ENCODE data around the gene MTMR3. TPM values are rescaled to one million over a fixed set of nuclear protein-coding genes. Genes with fewer than 3 reads are reported as not detected.

MTMR3 gene
- total RNA-seq, 1 experiment from 2014 or later: 26.8 TPM

- no peak for DNase-seq (ENCODE audit: low read depth, low spot score)
- in situ Hi-C loops (cut with HindIII; ENCODE audit: low pct_unique_long_range_greater_than_20kb, low sequenced_read_pairs) (no loop called here), intact Hi-C loops (cut with micrococcal nuclease; ENCODE audit: unreplicated experiment) (no loop called here)
- ChIA-PET CTCF (no interaction called here), POLR2A (interaction anchor here (0.7 kb wide), 1 partner anchor 408 kb away, joined by 3 read pairs; no protein-coding TSS in a partner anchor)
- peak overlapping the region; percentile 34; the same call in 1 of the 2 replicates for H3K27ac ChIP-seq (ENCODE audit: low read length)
- peaks cover 34% of the 10 kb centered on the region; the same call in 1 of the 2 replicates for H3K4me1 ChIP-seq (ENCODE audit: control insufficient read depth, insufficient read depth, low read length)
- H3K4me3 ChIP-seq (ENCODE audit: low read depth in 2 of 2, low read length in 2 of 2): no peak overlapping the region
- no TSS peak for BruUV-seq (replicated peaks)
- no peak for TF ChIP-seq SIN3A (IDR thresholded peaks at IDR 0.05; ENCODE audit: borderline replicate concordance, insufficient read depth, low read depth, low read length)
- no peak for TF ChIP-seq REST (IDR thresholded peaks at IDR 0.05; ENCODE audit: insufficient read depth in 1 of 2, low read depth in 2 of 2, low read length in 1 of 2)
- TF ChIP-seq POLR2AphosphoS5 (IDR thresholded peaks at IDR 0.05; ENCODE audit: low read depth, low read length): no peak
- no peak for TF ChIP-seq CTCF (IDR thresholded peaks at IDR 0.05)
- no peak for TF ChIP-seq TCF7L2 (IDR thresholded peaks at IDR 0.05; ENCODE audit: low read depth, low read length)
- H3K9me3 ChIP-seq (ENCODE audit: control insufficient read depth, insufficient read depth, low read depth, low read length): no peaks in the 10 kb centered on the region
- H3K27me3 ChIP-seq (ENCODE audit: control insufficient read depth, insufficient read depth, low read length): no peaks in the 10 kb centered on the region
- no peaks in the 10 kb centered on the region for H3K36me3 ChIP-seq (ENCODE audit: control insufficient read depth, insufficient read depth, low read length)
- no peak for ATAC-seq
Measured at GRCh38 chr22:29917052-29917902, 34.3 kb downstream of the MTMR3 start.

- no peak overlapping the region for H3K27ac ChIP-seq (ENCODE audit: low read length)
- in situ Hi-C loops (cut with HindIII; ENCODE audit: low pct_unique_long_range_greater_than_20kb, low sequenced_read_pairs) (no loop called here), intact Hi-C loops (cut with micrococcal nuclease; ENCODE audit: unreplicated experiment) (no loop called here)
- no peaks in the 10 kb centered on the region for H3K9me3 ChIP-seq (ENCODE audit: control insufficient read depth, insufficient read depth, low read depth, low read length)
- no peak for DNase-seq (ENCODE audit: low read depth, low spot score)
- H3K4me3 ChIP-seq (ENCODE audit: low read depth in 2 of 2, low read length in 2 of 2): no peak overlapping the region
- ATAC-seq: no peak
- no peaks in the 10 kb centered on the region for H3K27me3 ChIP-seq (ENCODE audit: control insufficient read depth, insufficient read depth, low read length)
- POLR2A ChIA-PET: no interaction called here
- H3K36me3 ChIP-seq (ENCODE audit: control insufficient read depth, insufficient read depth, low read length): no peaks in the 10 kb centered on the region
- CTCF ChIA-PET: no interaction called here
- no peak for TF ChIP-seq CTCF (IDR thresholded peaks at IDR 0.05)
- no peak for TF ChIP-seq SIN3A (IDR thresholded peaks at IDR 0.05; ENCODE audit: borderline replicate concordance, insufficient read depth, low read depth, low read length)
- no peak for TF ChIP-seq REST (IDR thresholded peaks at IDR 0.05; ENCODE audit: insufficient read depth in 1 of 2, low read depth in 2 of 2, low read length in 1 of 2)
- TF ChIP-seq TCF7L2 (IDR thresholded peaks at IDR 0.05; ENCODE audit: low read depth, low read length): no peak
- TF ChIP-seq POLR2AphosphoS5 (IDR thresholded peaks at IDR 0.05; ENCODE audit: low read depth, low read length): no peak
- H3K4me1 ChIP-seq (ENCODE audit: control insufficient read depth, insufficient read depth, low read length): no peaks in the 10 kb centered on the region
- no TSS peak for BruUV-seq (replicated peaks)
Measured at GRCh38 chr22:29925402-29925801, 42.4 kb downstream of the MTMR3 start.

All from Panc1 (cell line).